Kidney (tissue), 14 donors: ENCODE results near the gene MUC5AC. TPM values are rescaled to one million over a fixed set of nuclear protein-coding genes. Genes with fewer than 3 reads are reported as not detected.

ENCODE experiments used
- DNase-seq, 5 donors: peaks; one replicate each; pipeline ENCODE4 v3.0.0-alpha.2; 2013 to 2020
- FAIRE-seq: peaks from 2 replicates; lab custom pipeline; 2012; peaks lifted over from hg19 to GRCh38; lab: Jason Lieb, UNC
- H3K27ac ChIP-seq, 2 donors: one replicate each; pipeline ENCODE4 v1.7.0; 2013; ENCODE audit warnings: low read depth in 2 of 2, low read length in 2 of 2, inconsistent platforms in 1 of 2
- H3K27me3 ChIP-seq: one replicate; pipeline ENCODE4 v1.7.1; 2013; ENCODE audit warnings: low read length, inconsistent platforms; ENCODE audit not compliant: control insufficient read depth, insufficient read depth
- H3K36me3 ChIP-seq, 3 donors: one replicate each; pipeline versions ENCODE4 v1.7.0 to v1.7.1; 2013; ENCODE audit warnings: low read length in 3 of 3, control low read depth in 1 of 3, inconsistent platforms in 1 of 3; ENCODE audit not compliant: insufficient read depth in 3 of 3, control insufficient read depth in 2 of 3
- H3K4me1 ChIP-seq, 3 donors: one replicate each; pipeline versions ENCODE4 v1.7.0 to v1.7.1; 2013; ENCODE audit warnings: low read length in 3 of 3, inconsistent platforms in 1 of 3, low read depth in 1 of 3; ENCODE audit not compliant: control insufficient read depth in 2 of 3, insufficient read depth in 2 of 3
- H3K4me3 ChIP-seq, 3 donors: one replicate each; pipeline versions ENCODE4 v1.7.0 to v1.8.1; 2013; ENCODE audit warnings: low read length in 3 of 3, control low read depth in 1 of 3, inconsistent platforms in 1 of 3
- H3K9ac ChIP-seq, 3 donors: one replicate each; pipeline versions ENCODE4 v1.7.0 to v1.7.1; 2013; ENCODE audit warnings: low read length in 3 of 3, control low read depth in 1 of 3, inconsistent platforms in 1 of 3
- H3K9me3 ChIP-seq, 3 donors: one replicate each; pipeline versions ENCODE4 v1.7.0 to v1.7.1; 2013; ENCODE audit warnings: low read length in 3 of 3, control low read depth in 1 of 3, inconsistent platforms in 1 of 3; ENCODE audit not compliant: control insufficient read depth in 2 of 3, insufficient read depth in 1 of 3
- intact Hi-C: fragments of 100-400 bp; cut with DNase I; formaldehyde crosslinking; loops from one replicate; pipeline ENCODE4 v1.11.1; 2022
- polyA plus RNA-seq: library from polyadenylated mRNA; stranded (reverse); fragments of 350-450 nt; fragmentation: Illumina TruSeq; extraction: RNeasy Lipid Tissue Mini Kit (QIAGEN cat#74804); gene quantifications from one replicate; pipeline ENCODE4 v1.2.3, GENCODE V29; 2014; ENCODE audit warnings: low read depth, low replicate concordance; ENCODE audit not compliant: insufficient read depth
- total RNA-seq: library from RNA; stranded (reverse); fragmentation: NEBNext Ultra II Directional; extraction: Animal tissue kit (Norgen Biotek cat#: 25700); gene quantifications from one replicate; pipeline ENCODE4 v1.2.1, GENCODE V29; 2021
- TF ChIP-seq, protein P1 (sequence below): IDR thresholded peaks from 3 replicates; pipeline ENCODE4 v1.5.1; 2012; ENCODE audit warnings: mild to moderate bottlenecking, moderate library complexity, borderline replicate concordance; ENCODE audit not compliant: insufficient read depth; ENCODE audit errors: extremely low read depth
- donor health status: control.
- donor health status: control.
- donor health status: control.
- donor health status: control.
- donor health status: control.
- donor health status: DM: yes; HTN: yes; CAD: no.
- donor health status: Normal renal cell carcinoma (clear cell type).

The MUC5AC gene
- total and polyA plus RNA-seq, 2 donors from 2014 or later, result 0.03 TPM; not detected in 1

DNA sequence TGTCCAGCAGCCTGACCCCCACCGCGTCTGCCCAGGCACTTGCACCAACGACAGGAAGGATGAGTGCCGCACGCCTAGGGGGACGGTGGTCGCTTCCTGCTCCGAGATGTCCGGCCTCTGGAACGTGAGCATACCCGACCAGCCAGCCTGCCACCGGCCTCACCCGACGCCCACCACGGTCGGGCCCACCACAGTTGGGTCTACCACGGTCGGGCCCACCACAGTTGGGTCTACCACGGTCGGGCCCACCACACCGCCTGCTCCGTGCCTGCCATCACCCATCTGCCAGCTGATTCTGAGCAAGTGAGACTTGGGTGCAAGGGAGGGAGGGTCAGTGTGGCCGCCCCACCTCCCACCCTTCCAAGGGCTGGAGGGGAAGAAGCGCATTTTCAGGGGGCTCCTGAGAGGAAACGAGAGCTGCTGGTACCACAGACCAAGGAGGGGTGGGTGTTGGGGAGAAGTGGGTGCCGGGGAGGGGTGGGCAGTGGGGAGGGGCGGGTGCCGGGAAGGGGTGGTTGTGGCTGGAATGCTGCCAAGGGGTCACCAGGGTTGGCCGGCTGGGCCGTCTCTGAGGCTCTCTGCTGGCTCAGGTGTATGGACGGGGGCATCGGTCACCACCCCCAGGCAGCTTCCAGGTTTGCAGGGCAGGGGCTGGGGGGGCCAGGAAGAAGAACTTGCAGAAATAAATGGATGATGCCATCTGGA, 37.4 kb downstream of the MUC5AC start:
- no peaks in the 10 kb centered on the region for H3K4me1 ChIP-seq
- no peak overlapping the region for H3K4me3 ChIP-seq
- FAIRE-seq (no peak), DNase-seq (peak in 2 of 5 donors; percentile 28 to 71)
- H3K36me3 ChIP-seq, result no peaks in the 10 kb centered on the region
- no peaks in the 10 kb centered on the region for H3K27me3 ChIP-seq
- H3K9ac ChIP-seq, result no peak overlapping the region
- intact Hi-C loops, result no loop called here
- TF ChIP-seq, protein P1, sequence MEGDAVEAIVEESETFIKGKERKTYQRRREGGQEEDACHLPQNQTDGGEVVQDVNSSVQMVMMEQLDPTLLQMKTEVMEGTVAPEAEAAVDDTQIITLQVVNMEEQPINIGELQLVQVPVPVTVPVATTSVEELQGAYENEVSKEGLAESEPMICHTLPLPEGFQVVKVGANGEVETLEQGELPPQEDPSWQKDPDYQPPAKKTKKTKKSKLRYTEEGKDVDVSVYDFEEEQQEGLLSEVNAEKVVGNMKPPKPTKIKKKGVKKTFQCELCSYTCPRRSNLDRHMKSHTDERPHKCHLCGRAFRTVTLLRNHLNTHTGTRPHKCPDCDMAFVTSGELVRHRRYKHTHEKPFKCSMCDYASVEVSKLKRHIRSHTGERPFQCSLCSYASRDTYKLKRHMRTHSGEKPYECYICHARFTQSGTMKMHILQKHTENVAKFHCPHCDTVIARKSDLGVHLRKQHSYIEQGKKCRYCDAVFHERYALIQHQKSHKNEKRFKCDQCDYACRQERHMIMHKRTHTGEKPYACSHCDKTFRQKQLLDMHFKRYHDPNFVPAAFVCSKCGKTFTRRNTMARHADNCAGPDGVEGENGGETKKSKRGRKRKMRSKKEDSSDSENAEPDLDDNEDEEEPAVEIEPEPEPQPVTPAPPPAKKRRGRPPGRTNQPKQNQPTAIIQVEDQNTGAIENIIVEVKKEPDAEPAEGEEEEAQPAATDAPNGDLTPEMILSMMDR, result no peak
- no peaks in the 10 kb centered on the region for H3K9me3 ChIP-seq
- no peak overlapping the region for H3K27ac ChIP-seq

- Histone ChIP-seq H3K4me3 (no peak overlapping the region), H3K27ac (no peak overlapping the region), H3K4me1 (no peaks in the 10 kb centered on the region), H3K9me3 (no peaks in the 10 kb centered on the region), H3K9ac (no peak overlapping the region), H3K27me3 (no peaks in the 10 kb centered on the region), H3K36me3 (no peaks in the 10 kb centered on the region)
- TF ChIP-seq, protein P1, result no peak
- intact Hi-C loops, result no loop called here
- FAIRE-seq, result no peak
- DNase-seq, result peak in 2 of 5 donors; percentile 23 to 69
These were observed 38.1 kb downstream of the MUC5AC start for GRCh38 chr11:1195682-1196515.

GRCh38 chr11:1196516-1197391, 39.0 kb downstream of the MUC5AC start:
- TF ChIP-seq, protein P1, result no peak
- Histone ChIP-seq H3K27ac (no peak overlapping the region), H3K36me3 (no peaks in the 10 kb centered on the region), H3K4me1 (no peaks in the 10 kb centered on the region), H3K27me3 (peaks cover 4% of the 10 kb centered on the region), H3K9me3 (no peaks in the 10 kb centered on the region), H3K4me3 (no peak overlapping the region), H3K9ac (no peak overlapping the region)
- intact Hi-C loops, result no loop called here
- FAIRE-seq (no peak), DNase-seq (peak in 2 of 5 donors; percentile 20 to 58)
